ENCODE results near the gene WIPF3.
A peak's percentile ranks its signal among the peaks of the same experiment; 100 is the strongest.

WIPF3 gene

DNA sequence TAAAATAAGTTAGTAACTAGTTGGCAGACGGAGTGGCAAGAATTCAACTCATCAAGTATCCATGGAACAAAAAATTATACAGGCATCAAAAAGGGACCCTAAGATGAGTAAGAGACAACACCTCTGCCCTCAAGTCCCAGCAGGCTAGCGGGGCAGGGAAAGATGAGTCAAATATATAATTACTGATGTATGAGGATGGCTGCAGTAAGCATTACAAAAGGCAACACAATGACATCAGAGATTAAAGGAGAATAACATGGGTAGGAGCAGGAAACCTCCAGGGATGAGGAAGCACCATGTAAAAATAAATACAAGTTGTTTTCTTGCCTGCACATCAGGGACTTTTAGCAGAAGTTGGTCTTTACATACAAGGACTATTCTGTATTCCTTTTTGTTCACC lies 133.9 kb downstream of the WIPF3 start:
- H3K4me1 ChIP-seq (ENCODE audit: control insufficient read depth, low read length): no peaks in the 10 kb centered on the region

GRCh38 chr7:29945259-29945809 lies 139.0 kb downstream of the WIPF3 start:
- Histone ChIP-seq H3K36me3 (ENCODE audit: control insufficient read depth, low read length) (peaks cover 75% of the 10 kb centered on the region), H3F3A (ENCODE audit: control insufficient read depth, insufficient read depth) (no peaks in the 10 kb centered on the region), H3K79me2 (ENCODE audit: control insufficient read depth, low read length) (no peaks in the 10 kb centered on the region), H3K4me2 (ENCODE audit: low read length) (no peak overlapping the region), H3K27me3 (ENCODE audit: control insufficient read depth, low read length) (no peaks in the 10 kb centered on the region), H3K4me3 (ENCODE audit: low read length) (no peak overlapping the region), H3K9me2 (replicated peaks; ENCODE audit: control insufficient read depth, low read length) (no peaks in the 10 kb centered on the region), H3K27ac (ENCODE audit: low read depth, low read length) (no peak overlapping the region), H3K9me3 (ENCODE audit: control insufficient read depth, insufficient read depth, low read length) (no peaks in the 10 kb centered on the region), H4K20me1 (ENCODE audit: control insufficient read depth, insufficient read depth, low read depth, low read length) (no peaks in the 10 kb centered on the region), H3K4me1 (ENCODE audit: control insufficient read depth, low read length) (no peaks in the 10 kb centered on the region)
- TF ChIP-seq, protein P1, sequence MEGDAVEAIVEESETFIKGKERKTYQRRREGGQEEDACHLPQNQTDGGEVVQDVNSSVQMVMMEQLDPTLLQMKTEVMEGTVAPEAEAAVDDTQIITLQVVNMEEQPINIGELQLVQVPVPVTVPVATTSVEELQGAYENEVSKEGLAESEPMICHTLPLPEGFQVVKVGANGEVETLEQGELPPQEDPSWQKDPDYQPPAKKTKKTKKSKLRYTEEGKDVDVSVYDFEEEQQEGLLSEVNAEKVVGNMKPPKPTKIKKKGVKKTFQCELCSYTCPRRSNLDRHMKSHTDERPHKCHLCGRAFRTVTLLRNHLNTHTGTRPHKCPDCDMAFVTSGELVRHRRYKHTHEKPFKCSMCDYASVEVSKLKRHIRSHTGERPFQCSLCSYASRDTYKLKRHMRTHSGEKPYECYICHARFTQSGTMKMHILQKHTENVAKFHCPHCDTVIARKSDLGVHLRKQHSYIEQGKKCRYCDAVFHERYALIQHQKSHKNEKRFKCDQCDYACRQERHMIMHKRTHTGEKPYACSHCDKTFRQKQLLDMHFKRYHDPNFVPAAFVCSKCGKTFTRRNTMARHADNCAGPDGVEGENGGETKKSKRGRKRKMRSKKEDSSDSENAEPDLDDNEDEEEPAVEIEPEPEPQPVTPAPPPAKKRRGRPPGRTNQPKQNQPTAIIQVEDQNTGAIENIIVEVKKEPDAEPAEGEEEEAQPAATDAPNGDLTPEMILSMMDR (IDR thresholded peaks at IDR 0.05; ENCODE audit: low read depth, low read length, poor library complexity, severe bottlenecking): no peak
- no peak for TF ChIP-seq EZH2phosphoT487 (IDR thresholded peaks at IDR 0.05; ENCODE audit: borderline replicate concordance, low read length)

More for the DNA sequence above, 133.9 kb downstream of the WIPF3 start:
- Histone ChIP-seq H3K4me3 (ENCODE audit: low read length) (no peak overlapping the region), H3K36me3 (ENCODE audit: control insufficient read depth, low read length) (peaks cover 77% of the 10 kb centered on the region), H3K4me2 (ENCODE audit: low read length) (no peak overlapping the region), H3K9me2 (replicated peaks; ENCODE audit: control insufficient read depth, low read length) (no peaks in the 10 kb centered on the region), H3F3A (ENCODE audit: control insufficient read depth, insufficient read depth) (no peaks in the 10 kb centered on the region), H3K79me2 (ENCODE audit: control insufficient read depth, low read length) (no peaks in the 10 kb centered on the region), H3K27ac (ENCODE audit: low read depth, low read length) (no peak overlapping the region), H4K20me1 (ENCODE audit: control insufficient read depth, insufficient read depth, low read depth, low read length) (no peaks in the 10 kb centered on the region), H3K27me3 (ENCODE audit: control insufficient read depth, low read length) (no peaks in the 10 kb centered on the region), H3K9me3 (ENCODE audit: control insufficient read depth, insufficient read depth, low read length) (no peaks in the 10 kb centered on the region)
- TF ChIP-seq, protein P1 (IDR thresholded peaks at IDR 0.05; ENCODE audit: low read depth, low read length, poor library complexity, severe bottlenecking): no peak
- TF ChIP-seq EZH2phosphoT487 (IDR thresholded peaks at IDR 0.05; ENCODE audit: borderline replicate concordance, low read length): no peak

DNA sequence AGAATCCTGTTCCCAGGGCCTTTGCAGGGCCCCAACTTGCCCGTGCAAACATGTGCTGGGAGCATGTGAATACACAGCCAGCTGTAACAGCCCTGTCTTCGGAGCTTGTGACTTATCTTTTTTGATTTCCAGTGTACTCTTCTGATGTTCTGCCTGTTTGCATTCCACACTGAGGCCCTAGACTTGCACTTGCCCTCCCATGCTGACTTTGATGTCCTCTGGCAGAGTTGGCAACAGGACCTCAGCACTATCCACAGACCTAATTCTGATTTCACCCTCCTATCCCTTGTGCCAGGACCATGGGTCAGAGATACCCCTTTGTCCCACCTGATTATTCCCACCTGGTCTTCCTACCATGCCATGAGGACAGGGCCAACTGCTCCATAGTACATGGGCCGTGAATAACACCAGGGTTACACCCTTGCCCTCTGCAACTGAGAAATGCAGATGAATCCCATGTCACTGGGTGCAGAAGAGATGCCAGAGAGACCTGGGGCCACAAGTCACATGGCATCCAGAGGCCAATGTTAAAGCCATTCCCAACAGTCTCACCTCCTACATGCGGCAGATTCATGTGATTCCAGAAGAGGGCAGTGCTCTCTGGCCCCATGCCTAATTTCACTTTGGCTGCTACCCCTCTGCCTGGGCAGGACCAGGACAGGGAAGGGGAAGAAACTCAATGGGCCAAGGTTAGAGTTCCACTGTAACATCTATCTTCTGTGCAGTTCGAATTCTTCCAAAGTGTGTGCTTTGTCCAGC lies 140.3 kb downstream of the WIPF3 start:
- no peaks in the 10 kb centered on the region for H3K4me1 ChIP-seq (ENCODE audit: control insufficient read depth, low read length)
- H3K9me3 ChIP-seq (ENCODE audit: control insufficient read depth, insufficient read depth, low read length): peaks cover 10% of the 10 kb centered on the region; the same call in 1 of the 2 replicates
- H3K27ac ChIP-seq (ENCODE audit: low read depth, low read length): no peak overlapping the region
- no peak for TF ChIP-seq EZH2phosphoT487 (IDR thresholded peaks at IDR 0.05; ENCODE audit: borderline replicate concordance, low read length)
- TF ChIP-seq, protein P1 (IDR thresholded peaks at IDR 0.05; ENCODE audit: low read depth, low read length, poor library complexity, severe bottlenecking): peak; percentile 42
- no peaks in the 10 kb centered on the region for H3K27me3 ChIP-seq (ENCODE audit: control insufficient read depth, low read length)
- H3K79me2 ChIP-seq (ENCODE audit: control insufficient read depth, low read length): no peaks in the 10 kb centered on the region
- peaks cover 76% of the 10 kb centered on the region for H3K36me3 ChIP-seq (ENCODE audit: control insufficient read depth, low read length)
- no peak overlapping the region for H3K4me2 ChIP-seq (ENCODE audit: low read length)
- H4K20me1 ChIP-seq (ENCODE audit: control insufficient read depth, insufficient read depth, low read depth, low read length): no peaks in the 10 kb centered on the region
- no peaks in the 10 kb centered on the region for H3K9me2 ChIP-seq (replicated peaks; ENCODE audit: control insufficient read depth, low read length)
- no peak overlapping the region for H3K4me3 ChIP-seq (ENCODE audit: low read length)
- H3F3A ChIP-seq (ENCODE audit: control insufficient read depth, insufficient read depth): no peaks in the 10 kb centered on the region
